Measurements from ENCODE around the gene SLC44A2.
"Not testable (repeated sequence)": the region's sequence is repeated elsewhere in the genome, so short reads cannot be mapped to it uniquely, and the experiment has no call there.

The SLC44A2 gene

GRCh38 chr19:10653732-10654609, 28.6 kb downstream of the SLC44A2 start, which contains the start of gene ILF3:
ILF3 (plus strand) TSS chr19:10654346; CDS start chr19:10670606, 16,260 bp downstream.
- peak; percentile 100 for DNase-seq

GRCh38 chr19:10654610-10655456, 29.5 kb downstream of the SLC44A2 start:
- DNase-seq: peak; percentile 60

- DNase-seq: no peak
These were observed 30.3 kb downstream of the SLC44A2 start for GRCh38 chr19:10655457-10656312.

GRCh38 chr19:10660346-10660745, 35.0 kb downstream of the SLC44A2 start:
- no peak for DNase-seq

- DNase-seq: no peak
These were observed 36.6 kb downstream of the SLC44A2 start for GRCh38 chr19:10661946-10662345.

- DNase-seq: no peak
These were observed 37.3 kb downstream of the SLC44A2 start for GRCh38 chr19:10662384-10663251.

- not testable (repeated sequence) for DNase-seq
These were observed 37.9 kb downstream of the SLC44A2 start for GRCh38 chr19:10663252-10663563.

- no peak for DNase-seq
These were observed 42.5 kb downstream of the SLC44A2 start for GRCh38 chr19:10667867-10668266.

- DNase-seq: no peak
These were observed 43.9 kb downstream of the SLC44A2 start for GRCh38 chr19:10669246-10669645.

- DNase-seq: no peak
These were observed 44.8 kb downstream of the SLC44A2 start for GRCh38 chr19:10670182-10670581.

GRCh38 chr19:10670876-10671804, 45.8 kb downstream of the SLC44A2 start:
- DNase-seq: no peak

GRCh38 chr19:10671922-10672321, 46.6 kb downstream of the SLC44A2 start:
- DNase-seq: not testable (repeated sequence)

GRCh38 chr19:10675214-10675613, 49.9 kb downstream of the SLC44A2 start:
- DNase-seq: not testable (repeated sequence)

GRCh38 chr19:10677751-10678150, 52.4 kb downstream of the SLC44A2 start:
- no peak for DNase-seq

GRCh38 chr19:10678813-10679212, 53.5 kb downstream of the SLC44A2 start:
- DNase-seq: no peak

- no peak for DNase-seq
These were observed 54.4 kb downstream of the SLC44A2 start for GRCh38 chr19:10679743-10680142.

GRCh38 chr19:10680545-10681135, 55.3 kb downstream of the SLC44A2 start:
- no peak for DNase-seq

- DNase-seq: no peak
These were observed 56.3 kb downstream of the SLC44A2 start for GRCh38 chr19:10681658-10682057.

- no peak for DNase-seq
These were observed 57.2 kb downstream of the SLC44A2 start for GRCh38 chr19:10682397-10683063.

GRCh38 chr19:10683064-10683426, 57.7 kb downstream of the SLC44A2 start:
- DNase-seq: no peak
